HUES6 (cell line): Measurements from ENCODE around the gene HDAC10.

ENCODE experiments used
- H3K27ac ChIP-seq: 2 replicates; pipeline ENCODE4 v1.7.0; 2013; ENCODE audit warnings: low read depth, mild to moderate bottlenecking, low read length, inconsistent platforms
- H3K27me3 ChIP-seq: 2 replicates; pipeline ENCODE4 v1.6.1; 2013; ENCODE audit warnings: low read length; ENCODE audit not compliant: control insufficient read depth, insufficient read depth
- H3K36me3 ChIP-seq: 2 replicates; pipeline ENCODE4 v1.6.1; 2013; ENCODE audit warnings: low read length; ENCODE audit not compliant: control insufficient read depth, insufficient read depth
- H3K4me1 ChIP-seq: 2 replicates; pipeline ENCODE4 v1.6.1; 2013; ENCODE audit warnings: low read length; ENCODE audit not compliant: control insufficient read depth, insufficient read depth
- H3K4me3 ChIP-seq: 2 replicates; pipeline ENCODE4 v1.5.1; 2013; ENCODE audit warnings: low read depth, low read length
- H3K9ac ChIP-seq: one replicate; pipeline ENCODE4 v1.6.1; 2013; ENCODE audit warnings: mild to moderate bottlenecking, low read length
- H3K9me3 ChIP-seq: 2 replicates; pipeline ENCODE4 v1.6.1; 2013; ENCODE audit warnings: low read depth, low read length; ENCODE audit not compliant: control insufficient read depth, insufficient read depth

Gene HDAC10

GRCh38 chr22:50293441-50294318 is 42.6 kb upstream of the HDAC10 start:
- no peaks in the 10 kb centered on the region for H3K27me3 ChIP-seq
- H3K4me3 ChIP-seq = peak overlapping the region; percentile 16; the same call in 1 of the 2 replicates
- peak overlapping the region; percentile 93 for H3K27ac ChIP-seq
- H3K36me3 ChIP-seq = peaks cover 23% of the 10 kb centered on the region
- H3K4me1 ChIP-seq = peaks cover 31% of the 10 kb centered on the region
- H3K9ac ChIP-seq = peak overlapping the region; percentile 71
- no peaks in the 10 kb centered on the region for H3K9me3 ChIP-seq

GRCh38 chr22:50292643-50293440 is 41.8 kb upstream of the HDAC10 start:
- no peaks in the 10 kb centered on the region for H3K9me3 ChIP-seq
- peak overlapping the region; percentile 72 for H3K9ac ChIP-seq
- peaks cover 30% of the 10 kb centered on the region for H3K4me1 ChIP-seq
- H3K27ac ChIP-seq = peak overlapping the region; percentile 93; the same call in 1 of the 2 replicates
- no peaks in the 10 kb centered on the region for H3K27me3 ChIP-seq
- H3K4me3 ChIP-seq = peak overlapping the region; percentile 21
- H3K36me3 ChIP-seq = peaks cover 29% of the 10 kb centered on the region

- Histone ChIP-seq H3K4me1 (peaks cover 22% of the 10 kb centered on the region), H3K4me3 (no peak overlapping the region), H3K36me3 (peaks cover 50% of the 10 kb centered on the region), H3K9ac (no peak overlapping the region), H3K27me3 (no peaks in the 10 kb centered on the region), H3K27ac (no peak overlapping the region), H3K9me3 (no peaks in the 10 kb centered on the region)
Measured at GRCh38 chr22:50289942-50290630, 39.0 kb upstream of the HDAC10 start.

GRCh38 chr22:50289151-50289941 is 38.3 kb upstream of the HDAC10 start:
- no peak overlapping the region for H3K9ac ChIP-seq
- peaks cover 53% of the 10 kb centered on the region for H3K36me3 ChIP-seq
- H3K9me3 ChIP-seq = no peaks in the 10 kb centered on the region
- no peaks in the 10 kb centered on the region for H3K27me3 ChIP-seq
- H3K4me3 ChIP-seq = no peak overlapping the region
- peaks cover 18% of the 10 kb centered on the region for H3K4me1 ChIP-seq
- H3K27ac ChIP-seq = no peak overlapping the region

- Histone ChIP-seq H3K4me3 (no peak overlapping the region), H3K9me3 (no peaks in the 10 kb centered on the region), H3K27me3 (no peaks in the 10 kb centered on the region), H3K36me3 (peaks cover 64% of the 10 kb centered on the region), H3K27ac (no peak overlapping the region), H3K9ac (no peak overlapping the region), H3K4me1 (peaks cover 5% of the 10 kb centered on the region)
Measured at GRCh38 chr22:50287731-50288130, 36.7 kb upstream of the HDAC10 start.

GRCh38 chr22:50286701-50287318 is 35.7 kb upstream of the HDAC10 start:
- no peak overlapping the region for H3K27ac ChIP-seq
- no peak overlapping the region for H3K9ac ChIP-seq
- peaks cover 73% of the 10 kb centered on the region for H3K36me3 ChIP-seq

GRCh38 chr22:50286275-50286674 is 35.2 kb upstream of the HDAC10 start:
- no peak overlapping the region for H3K27ac ChIP-seq
- H3K4me3 ChIP-seq = no peak overlapping the region
- H3K27me3 ChIP-seq = no peaks in the 10 kb centered on the region
- H3K36me3 ChIP-seq = peaks cover 76% of the 10 kb centered on the region
- no peak overlapping the region for H3K9ac ChIP-seq
- H3K9me3 ChIP-seq = no peaks in the 10 kb centered on the region
- no peaks in the 10 kb centered on the region for H3K4me1 ChIP-seq

More at GRCh38 chr22:50286701-50287318, 35.7 kb upstream of the HDAC10 start:
- H3K9me3 ChIP-seq = no peaks in the 10 kb centered on the region
- no peak overlapping the region for H3K4me3 ChIP-seq
- H3K27me3 ChIP-seq = no peaks in the 10 kb centered on the region
- no peaks in the 10 kb centered on the region for H3K4me1 ChIP-seq

GRCh38 chr22:50285568-50286229 is 34.6 kb upstream of the HDAC10 start:
- Histone ChIP-seq H3K4me3 (no peak overlapping the region), H3K9ac (no peak overlapping the region), H3K4me1 (no peaks in the 10 kb centered on the region), H3K9me3 (no peaks in the 10 kb centered on the region), H3K27me3 (no peaks in the 10 kb centered on the region), H3K36me3 (peaks cover 78% of the 10 kb centered on the region), H3K27ac (no peak overlapping the region)

GRCh38 chr22:50284479-50284878 is 33.4 kb upstream of the HDAC10 start:
- Histone ChIP-seq H3K36me3 (peaks cover 80% of the 10 kb centered on the region), H3K4me3 (no peak overlapping the region), H3K9me3 (no peaks in the 10 kb centered on the region), H3K27ac (no peak overlapping the region), H3K9ac (no peak overlapping the region), H3K27me3 (no peaks in the 10 kb centered on the region), H3K4me1 (no peaks in the 10 kb centered on the region)
